GM21360 (cell line): ENCODE measurements around the gene DIP2C.
"Not testable (repeated sequence)": the region's sequence is repeated elsewhere in the genome, so short reads cannot be mapped to it uniquely, and the experiment has no call there.

Experiments
- ATAC-seq: cut with Tn5 transposase; IDR thresholded peaks from one replicate; pipeline ENCODE4 v1.9.1; 2021; ENCODE audit warnings: mild to moderate bottlenecking, moderate library complexity; ENCODE audit not compliant: unreplicated experiment

The DIP2C gene

GRCh38 chr10:615583-616152, 73.8 kb downstream of the DIP2C start:
- no peak for ATAC-seq

- ATAC-seq: no peak
Measured at GRCh38 chr10:614790-615582, 74.5 kb downstream of the DIP2C start.

DNA sequence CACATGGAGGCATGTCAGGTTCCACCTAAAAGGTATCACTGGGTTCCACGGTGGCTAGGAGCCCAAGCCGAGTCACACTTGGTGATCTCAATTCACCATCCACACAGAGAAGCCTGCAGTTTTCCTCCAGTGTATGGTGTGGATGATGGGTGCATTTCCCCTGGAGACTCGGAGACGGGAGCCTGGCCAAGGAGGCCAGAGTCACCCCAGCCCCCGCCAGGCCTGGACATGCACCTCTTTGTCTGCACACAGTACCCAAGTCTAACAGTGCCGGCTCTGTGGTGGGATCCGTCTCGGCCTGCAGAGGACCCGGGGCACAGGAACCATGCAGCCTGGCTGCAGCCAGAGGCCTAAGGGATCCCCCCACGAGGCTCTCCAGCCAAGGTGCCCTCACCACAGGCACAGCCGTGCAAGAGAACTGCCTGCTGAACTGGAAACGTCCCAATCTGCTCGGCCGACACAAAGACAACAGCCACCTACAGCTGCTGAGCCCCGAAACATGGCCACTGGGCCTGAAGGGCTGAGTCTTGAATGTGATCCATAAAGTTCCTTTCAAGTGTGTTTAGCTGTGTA, 75.2 kb downstream of the DIP2C start:
- no peak for ATAC-seq

GRCh38 chr10:613271-614138, 76.0 kb downstream of the DIP2C start:
- ATAC-seq: no peak

- no peak for ATAC-seq
Measured at GRCh38 chr10:612696-613095, 76.8 kb downstream of the DIP2C start.

DNA sequence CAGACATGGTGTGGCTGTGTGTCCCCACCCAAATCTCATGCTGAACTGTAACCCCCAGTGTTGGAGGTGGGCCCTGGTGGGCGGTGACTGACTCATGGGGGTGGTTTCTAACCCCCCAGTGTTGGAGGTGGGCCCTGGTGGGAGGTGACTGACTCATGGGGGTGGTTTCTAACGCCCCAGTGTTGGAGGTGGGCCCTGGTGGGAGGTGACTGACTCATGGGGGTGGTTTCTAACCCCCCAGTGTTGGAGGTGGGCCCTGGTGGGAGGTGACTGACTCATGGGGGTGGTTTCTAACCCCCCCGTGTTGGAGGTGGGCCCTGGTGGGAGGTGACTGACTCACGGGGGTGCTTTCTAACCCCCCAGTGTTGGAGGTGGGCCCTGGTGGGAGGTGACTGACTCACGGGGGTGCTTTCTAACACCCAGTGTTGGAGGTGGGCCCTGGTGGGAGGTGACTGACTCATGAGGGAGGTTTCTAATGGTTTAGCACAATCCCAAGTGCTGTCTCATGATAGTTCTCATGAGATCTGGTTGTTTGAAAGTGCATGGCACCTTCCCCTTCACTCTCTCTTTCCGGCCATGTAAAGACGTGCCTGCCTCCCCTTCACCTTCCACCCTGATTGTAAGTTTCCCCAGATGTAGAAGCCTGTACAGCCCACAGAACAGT, 78.7 kb downstream of the DIP2C start:
- not testable (repeated sequence) for ATAC-seq

- no peak for ATAC-seq
Measured at GRCh38 chr10:609868-610545, 79.5 kb downstream of the DIP2C start.

DNA sequence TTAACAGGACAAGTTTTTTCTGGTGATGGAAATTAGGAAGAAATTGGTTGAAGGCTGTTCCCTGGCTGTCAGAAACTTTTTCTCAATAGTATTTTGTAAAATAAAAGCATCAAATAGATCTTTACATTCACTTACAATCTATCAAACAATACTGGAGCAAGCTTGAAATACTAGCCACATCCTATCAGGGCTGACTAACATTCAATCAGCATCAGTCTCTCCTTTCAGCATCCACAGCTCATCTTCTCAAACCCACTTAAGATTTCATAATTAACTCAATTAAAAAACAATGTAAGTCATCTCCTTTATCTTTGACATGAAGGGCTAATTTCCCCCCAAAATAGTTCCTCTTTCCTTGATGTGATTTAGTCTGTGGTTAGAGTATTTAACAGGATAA, 80.2 kb downstream of the DIP2C start:
- no peak for ATAC-seq

- ATAC-seq: no peak
Measured at GRCh38 chr10:608331-609261, 80.9 kb downstream of the DIP2C start.

- no peak for ATAC-seq
Measured at GRCh38 chr10:607545-608185, 81.8 kb downstream of the DIP2C start.

GRCh38 chr10:606762-607544, 82.5 kb downstream of the DIP2C start:
- ATAC-seq: no peak

- ATAC-seq: no peak
Measured at GRCh38 chr10:605632-606325, 83.7 kb downstream of the DIP2C start.

DNA sequence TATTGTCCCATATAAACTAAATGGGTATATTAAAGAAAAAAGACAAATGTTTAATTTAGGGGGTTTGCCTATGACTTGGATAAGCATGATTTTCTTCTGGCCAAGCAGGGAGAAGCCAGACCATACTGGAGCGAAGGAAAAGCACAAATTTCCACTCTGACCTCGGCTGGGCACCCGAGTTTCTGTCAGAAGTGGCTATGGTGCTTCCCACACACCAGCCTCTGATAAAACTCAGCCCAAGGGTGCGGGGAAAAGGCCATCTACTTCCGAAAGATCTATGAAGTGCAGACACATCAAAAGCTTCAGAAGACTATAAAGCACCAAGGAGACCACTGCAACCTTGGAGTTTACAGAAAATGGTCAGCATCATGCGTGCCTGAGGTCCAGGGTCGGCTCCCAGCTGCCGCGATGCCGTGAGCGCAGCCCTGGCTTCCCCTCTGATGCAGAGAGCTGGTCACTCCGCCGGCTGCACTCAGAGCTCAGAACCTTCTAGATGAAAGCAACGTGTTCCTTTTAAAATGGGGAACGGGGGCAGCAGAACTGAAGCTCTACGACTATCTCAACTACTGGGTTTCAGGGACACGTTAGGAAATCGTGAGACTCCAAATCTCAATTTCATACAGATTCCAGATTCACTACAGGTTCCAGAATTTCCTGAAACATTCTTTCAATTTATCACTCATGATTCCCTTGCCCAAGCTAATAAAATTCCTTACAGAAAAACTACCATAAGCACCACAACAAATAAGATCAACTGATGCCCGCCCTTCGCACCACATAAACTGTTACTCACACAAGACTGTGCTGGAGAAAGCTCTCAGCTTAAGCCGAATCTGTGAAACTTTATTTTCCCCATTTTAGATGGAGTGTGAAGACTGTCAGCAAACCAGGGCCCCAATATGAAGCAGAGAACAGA, 84.5 kb downstream of the DIP2C start:
- no peak for ATAC-seq

DNA sequence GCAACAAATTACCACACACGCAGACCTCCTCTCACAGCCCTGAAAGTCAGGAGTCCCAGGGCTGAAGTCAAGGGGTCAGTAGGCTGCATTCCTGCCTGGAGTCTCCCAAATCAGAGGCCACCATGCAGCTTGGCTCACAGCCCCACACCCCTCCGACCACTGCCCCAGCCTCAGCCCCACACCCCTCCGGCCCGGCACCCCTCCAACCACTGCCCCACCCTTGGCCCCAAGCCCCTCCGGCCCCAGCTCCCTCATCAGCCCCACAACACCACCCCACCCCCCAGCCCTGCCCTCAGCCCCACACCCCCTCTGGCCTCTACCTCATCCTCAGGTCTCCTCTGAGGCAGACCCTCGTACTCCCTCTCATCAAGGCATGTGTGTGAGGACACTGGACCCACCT, 85.7 kb downstream of the DIP2C start:
- ATAC-seq: no peak

DNA sequence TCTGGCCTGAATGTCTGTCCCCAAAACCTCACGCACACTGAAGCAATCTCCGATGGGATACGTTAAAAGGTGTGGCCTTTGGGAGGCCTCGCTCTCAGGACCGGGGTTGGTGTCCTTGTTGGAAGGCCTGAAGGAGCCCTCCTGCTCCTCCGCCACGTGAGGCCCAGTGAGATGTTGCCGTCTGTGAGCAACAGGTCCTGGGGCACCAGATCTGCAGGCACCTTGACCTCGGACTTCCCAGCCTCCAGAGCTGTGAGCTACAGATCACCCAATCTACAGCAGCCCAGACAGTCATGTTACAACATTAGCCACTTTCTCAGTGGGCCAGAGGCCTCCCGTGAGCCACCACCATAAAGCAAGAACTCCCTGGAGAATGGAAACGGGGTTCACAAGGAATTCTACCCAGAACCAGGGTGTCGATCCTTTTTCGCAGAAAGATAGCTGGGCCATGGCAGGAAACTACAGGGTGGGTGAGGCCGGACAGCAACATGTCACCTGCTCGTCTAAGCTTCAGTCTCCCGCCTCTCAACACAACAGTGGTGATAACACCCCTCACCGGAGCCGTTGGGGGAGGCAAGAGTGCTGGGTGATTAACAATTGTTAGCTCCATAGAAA, 87.0 kb downstream of the DIP2C start:
- ATAC-seq: no peak

GRCh38 chr10:601660-601963, 87.9 kb downstream of the DIP2C start:
- no peak for ATAC-seq
